GM18517 (cell line): ENCODE data around the gene PLA1A.
"Not testable (repeated sequence)": the region's sequence is repeated elsewhere in the genome, so short reads cannot be mapped to it uniquely, and the experiment has no call there.

ENCODE experiments used
- ATAC-seq: cut with Tn5 transposase; IDR thresholded peaks from one replicate; pipeline ENCODE4 v1.9.1; 2021; ENCODE audit warnings: mild to moderate bottlenecking, moderate library complexity; ENCODE audit not compliant: unreplicated experiment

Gene PLA1A, protein sequence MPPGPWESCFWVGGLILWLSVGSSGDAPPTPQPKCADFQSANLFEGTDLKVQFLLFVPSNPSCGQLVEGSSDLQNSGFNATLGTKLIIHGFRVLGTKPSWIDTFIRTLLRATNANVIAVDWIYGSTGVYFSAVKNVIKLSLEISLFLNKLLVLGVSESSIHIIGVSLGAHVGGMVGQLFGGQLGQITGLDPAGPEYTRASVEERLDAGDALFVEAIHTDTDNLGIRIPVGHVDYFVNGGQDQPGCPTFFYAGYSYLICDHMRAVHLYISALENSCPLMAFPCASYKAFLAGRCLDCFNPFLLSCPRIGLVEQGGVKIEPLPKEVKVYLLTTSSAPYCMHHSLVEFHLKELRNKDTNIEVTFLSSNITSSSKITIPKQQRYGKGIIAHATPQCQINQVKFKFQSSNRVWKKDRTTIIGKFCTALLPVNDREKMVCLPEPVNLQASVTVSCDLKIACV

DNA sequence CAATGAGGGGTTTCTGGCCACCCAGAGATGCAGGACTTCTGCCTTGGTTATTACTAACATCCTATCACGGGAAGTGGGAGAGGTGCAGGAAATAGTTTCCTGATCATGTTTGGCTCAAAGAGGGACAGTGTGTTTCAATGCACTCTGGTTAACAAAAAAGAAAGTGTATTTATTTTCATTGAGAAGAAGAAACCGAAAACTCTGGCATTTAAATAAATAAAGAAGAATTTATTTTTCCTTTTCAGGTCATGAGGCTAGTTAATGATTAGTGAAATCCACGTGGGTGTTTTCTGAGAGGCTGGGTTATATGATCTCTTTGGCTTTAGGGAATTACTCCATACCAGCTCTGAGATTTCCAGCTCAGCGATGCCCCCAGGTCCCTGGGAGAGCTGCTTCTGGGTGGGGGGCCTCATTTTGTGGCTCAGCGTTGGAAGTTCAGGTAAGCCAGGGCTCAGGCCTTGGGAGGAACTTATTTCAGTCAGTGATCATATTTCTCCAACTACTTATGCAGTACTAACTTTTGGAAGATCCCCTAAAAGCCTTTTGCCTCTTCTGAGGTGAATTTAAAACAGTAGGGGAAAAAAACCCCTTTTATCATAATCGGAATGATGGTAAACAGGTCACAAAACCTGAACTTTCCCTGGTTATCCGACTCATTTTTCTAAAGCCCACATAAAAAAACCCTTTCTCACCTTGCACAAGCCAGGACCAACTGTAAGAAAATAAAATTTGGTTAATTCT is at the start of gene PLA1A:
TSS of gene PLA1A (plus strand) at position 338 of the 741 bp plus-strand sequence. CDS start at position 367, 29 bp downstream.
- ATAC-seq, result no peak

DNA sequence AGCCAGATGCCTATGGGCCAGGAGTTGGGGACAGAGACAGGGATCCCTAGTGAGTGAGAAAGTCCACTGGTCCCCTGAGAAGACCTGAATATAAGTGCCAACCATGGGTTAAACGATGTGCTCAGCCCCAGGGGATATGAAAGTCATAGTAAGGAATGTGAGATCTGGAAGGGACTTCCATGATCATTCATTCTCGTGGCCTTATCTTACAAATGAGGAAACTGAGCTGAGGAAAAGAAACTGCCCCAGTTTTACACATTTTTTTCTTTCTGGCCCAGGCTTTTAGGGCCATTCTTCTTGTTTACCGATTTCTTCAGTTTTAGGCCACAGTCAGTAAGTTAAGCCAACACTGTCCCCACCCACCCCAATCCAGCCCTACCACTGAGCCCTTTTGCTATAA is 49.3 kb upstream of the PLA1A start:
- ATAC-seq, result no peak

DNA sequence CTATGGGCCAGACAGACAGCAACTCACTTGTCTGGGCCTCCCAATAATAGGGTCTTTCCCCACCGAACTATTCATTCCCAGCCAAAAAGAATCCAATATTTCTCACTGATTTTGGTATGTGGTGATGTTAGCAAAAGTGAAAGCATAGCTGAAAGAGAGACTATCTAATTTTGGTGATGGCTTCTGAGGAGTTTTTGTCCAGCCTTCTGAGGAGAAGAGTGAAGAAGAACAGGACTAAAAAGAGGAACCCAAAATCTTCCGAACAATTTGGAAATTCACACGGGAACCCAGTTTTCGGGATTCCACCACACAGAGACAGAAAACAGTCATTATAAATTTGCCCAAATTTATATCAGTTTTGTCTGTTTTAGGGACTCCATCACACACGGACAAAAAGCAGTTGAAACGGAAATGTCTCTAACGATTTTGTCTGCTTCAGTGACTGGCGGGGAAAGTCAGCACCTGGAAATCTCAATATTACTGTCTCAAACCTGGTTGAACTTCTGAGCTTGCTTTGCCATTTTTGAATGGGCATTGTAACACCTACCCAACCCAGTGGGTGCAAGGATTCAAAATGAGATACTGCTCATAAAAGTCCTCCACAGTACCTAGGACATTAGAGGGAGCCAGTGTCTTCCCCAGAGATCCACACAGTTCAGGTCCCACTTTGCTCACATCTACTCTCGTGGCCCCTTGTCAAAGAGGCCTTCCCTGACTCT is 47.3 kb upstream of the PLA1A start:
- ATAC-seq, result peak; percentile 42

DNA sequence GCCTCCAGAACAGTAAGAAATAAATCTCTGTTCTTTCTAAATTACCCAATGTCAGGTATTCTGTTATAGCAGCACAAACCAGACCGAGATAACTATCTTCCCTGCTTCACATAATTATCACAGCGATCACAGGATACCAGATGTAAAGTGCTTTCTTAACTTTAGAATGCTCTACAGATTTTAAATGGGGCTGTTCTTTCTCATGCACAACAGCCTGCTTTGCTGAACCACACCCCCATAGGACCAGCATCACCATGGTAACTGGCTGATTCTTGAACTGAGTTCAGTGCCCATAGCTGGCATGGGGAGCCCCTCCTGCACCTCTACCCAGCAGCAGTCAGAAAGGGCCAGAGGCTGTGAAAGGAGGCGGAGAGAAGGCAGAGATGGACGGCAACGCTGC is 46.1 kb upstream of the PLA1A start:
- ATAC-seq, result no peak

DNA sequence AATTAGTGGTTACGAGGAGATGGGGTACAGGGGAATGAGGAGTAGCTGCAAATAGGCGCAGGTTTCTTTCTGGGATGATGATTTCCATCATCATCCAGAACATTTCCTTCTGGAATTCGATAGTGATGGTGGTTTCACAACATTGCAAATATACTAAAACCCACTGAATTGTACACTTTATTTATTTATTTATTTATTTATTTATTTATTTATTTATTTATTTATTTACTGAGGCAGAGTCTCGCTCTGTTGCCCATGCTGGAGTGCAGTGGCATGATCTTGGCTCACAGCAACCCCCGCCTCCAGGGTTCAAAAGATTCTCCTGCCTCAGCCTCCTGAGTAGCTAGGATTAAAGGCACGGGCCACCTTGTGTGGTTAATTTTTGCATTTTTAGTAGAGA is 44.8 kb upstream of the PLA1A start:
- not testable (repeated sequence) for ATAC-seq

DNA sequence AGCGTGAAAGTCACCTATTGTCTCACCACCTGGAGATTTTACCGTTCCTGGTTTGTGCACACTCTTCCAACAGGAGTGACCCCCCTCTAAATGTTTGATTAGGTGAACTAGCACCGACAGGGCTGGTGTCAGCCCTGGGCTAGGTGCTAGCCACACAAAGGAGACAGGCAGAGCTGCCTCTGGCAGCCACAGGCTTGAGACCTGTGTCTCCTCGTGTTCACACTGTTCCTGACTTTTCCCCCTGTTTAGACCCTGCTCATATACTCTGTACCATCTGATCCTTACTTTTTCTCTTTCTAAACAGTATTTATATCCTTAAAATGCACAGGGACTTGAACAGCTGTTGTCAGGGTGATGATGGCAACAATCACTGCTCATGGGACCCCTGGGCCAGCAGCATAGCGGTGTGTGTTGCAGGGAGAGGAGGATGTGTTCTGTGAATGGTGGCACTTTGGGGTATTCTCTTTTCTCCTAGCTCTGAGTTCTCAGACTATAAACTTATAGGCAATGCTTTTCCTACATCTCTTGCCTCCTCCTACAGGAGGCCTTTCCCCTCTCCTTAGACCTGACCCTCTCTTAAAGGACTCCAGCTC is 43.8 kb upstream of the PLA1A start:
- no peak for ATAC-seq

DNA sequence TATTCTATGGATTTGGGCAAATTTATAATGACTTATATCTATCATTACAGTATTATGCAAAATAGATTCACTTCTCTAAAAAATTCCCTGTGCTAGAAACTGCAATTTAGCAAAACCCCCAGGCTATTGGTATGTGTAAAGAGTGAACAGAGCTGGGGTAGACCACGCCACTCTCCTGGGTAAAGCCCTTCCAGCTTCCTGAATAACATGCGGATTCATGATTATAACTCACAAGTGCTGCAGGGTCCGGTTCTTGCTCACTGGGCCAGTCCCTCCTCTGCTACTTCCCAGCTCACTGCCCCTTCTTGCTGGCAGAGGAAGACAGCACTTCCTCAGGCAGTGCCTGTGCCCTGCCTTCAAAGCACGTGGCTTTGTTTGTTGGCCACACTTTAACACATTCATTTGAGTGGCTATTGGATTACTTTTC is 42.4 kb upstream of the PLA1A start:
- no peak for ATAC-seq

DNA sequence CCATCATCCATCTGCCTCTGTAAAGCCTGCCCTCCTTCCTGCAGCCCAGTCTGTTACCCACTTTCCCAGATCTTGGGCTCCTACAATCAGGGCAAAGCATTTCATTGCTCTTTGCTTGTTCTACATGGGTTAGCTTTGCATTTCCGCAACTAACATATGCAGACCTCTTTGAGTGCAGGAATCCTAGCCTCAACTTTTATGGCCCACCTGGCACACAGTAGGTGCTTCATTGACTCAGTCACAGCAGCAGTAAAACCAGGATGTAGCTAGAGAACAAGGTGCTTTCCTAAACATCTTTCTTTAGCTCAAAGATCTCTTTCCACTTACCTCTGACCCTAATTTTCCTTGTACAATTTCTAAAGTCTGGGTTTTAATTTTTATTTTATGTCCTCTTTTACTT is 41.8 kb upstream of the PLA1A start:
- no peak for ATAC-seq

DNA sequence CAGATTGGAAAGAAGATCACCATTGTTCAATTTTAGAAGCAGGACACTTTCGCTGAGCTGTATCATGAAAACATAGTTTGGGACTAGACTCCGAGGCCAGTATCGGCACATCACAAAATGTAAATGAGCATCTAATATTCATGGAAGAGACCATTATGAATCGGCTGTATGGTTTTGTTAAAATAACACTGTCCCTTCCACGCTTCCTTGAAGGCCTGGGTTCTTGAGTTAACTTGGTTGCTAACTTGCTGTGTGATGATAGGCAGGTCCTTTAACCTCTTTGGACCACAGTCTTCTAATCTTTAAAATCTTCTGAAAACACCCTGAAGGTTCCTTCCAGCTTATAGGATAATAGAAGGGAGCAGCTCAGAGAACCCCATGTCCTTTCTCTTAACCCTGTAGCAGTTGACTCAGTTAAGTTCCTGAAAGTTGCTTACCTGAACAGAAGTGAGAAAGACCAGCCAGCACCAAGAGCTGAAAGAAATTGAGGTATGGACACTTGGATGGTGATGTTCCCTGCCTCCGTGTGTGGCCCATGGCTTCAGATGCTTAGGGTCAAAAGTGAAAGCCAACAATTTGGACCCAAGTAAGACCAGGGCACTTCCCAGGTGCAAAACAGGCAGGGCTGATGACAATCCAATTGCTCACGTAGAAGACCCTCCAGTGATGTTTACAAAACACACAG is 40.4 kb upstream of the PLA1A start:
- ATAC-seq, result no peak

DNA sequence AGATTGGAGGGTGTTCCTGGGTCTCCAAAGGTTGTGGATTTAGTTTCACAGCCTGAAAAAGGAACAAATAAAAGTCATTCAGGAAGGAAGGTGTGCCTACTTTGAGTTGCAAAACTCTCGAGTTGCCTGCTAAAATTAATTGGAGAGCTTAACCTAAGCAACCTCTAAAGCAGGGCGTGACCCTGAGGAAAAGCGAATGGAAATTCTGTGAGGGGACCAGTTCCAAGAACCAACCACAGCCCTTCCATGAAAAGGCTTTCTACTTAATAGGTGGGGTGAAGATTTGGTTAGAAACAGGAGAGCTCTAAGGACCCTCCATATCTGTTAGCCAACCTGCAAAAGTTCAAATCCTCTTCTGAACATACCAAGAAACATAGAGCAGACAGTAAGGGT is 39.8 kb upstream of the PLA1A start:
- no peak for ATAC-seq

DNA sequence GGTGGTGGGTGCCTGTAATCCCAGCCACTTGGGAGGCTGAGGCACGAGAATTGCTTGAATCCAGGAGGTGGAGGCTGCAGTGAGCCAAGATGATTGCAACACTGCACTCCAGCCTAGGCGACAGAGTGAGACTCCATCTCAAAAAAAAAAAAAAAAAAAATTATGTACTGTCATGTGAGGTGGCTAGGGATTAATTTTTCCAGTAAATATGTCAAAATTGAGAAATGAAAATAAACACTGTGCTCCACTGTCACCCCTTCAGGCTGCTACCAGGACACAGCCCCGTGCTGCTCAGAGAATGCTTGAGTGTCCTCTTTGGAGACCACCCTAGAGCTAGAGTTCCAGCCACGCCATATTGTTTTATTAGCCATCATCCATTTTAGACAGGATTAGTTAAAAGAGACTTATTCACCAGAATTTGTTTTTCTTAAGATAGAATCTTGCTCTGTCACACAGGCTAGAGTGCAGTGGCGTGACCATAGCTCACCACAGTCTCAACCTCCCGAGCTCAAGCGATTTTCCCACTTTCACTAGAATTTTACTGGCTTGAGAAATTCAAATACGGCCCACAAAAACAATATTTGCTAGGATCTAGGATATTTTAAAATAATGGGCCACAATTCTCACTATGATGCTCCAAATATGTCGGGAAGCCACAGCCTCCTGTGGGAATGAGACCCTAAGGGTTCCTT is 38.9 kb upstream of the PLA1A start:
- no peak for ATAC-seq

DNA sequence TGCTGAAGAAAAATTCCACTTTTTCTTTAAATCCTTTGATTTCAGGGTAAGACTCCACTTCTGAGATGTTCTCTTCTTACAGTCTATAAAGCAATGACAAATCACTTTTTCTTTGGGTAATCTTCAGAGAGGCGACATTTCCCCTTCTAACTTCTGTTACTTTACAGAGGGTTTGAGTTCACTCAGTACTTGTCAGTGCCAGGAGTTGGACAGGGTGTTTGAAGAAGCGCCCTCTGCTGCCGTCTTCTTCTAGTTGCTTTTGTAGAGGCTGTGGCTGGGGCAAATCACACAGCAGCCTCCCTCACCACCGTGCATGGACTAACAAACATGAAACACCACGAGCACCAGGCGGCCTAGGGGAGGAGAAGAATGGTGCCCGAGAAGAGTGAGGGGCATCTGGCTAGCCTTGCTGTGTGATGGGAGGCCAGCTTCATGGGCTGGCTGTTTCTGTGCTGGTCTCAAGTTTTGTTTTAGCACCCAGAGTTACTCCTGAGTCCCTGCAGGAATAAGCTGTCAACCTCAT is 38.2 kb upstream of the PLA1A start, which contains the start of gene CD80:
TSS of gene CD80 (minus strand) at position 174 of the 523 bp plus-strand sequence. CDS start 1,886 bp downstream, outside the sequence.
- peak; percentile 42 for ATAC-seq

DNA sequence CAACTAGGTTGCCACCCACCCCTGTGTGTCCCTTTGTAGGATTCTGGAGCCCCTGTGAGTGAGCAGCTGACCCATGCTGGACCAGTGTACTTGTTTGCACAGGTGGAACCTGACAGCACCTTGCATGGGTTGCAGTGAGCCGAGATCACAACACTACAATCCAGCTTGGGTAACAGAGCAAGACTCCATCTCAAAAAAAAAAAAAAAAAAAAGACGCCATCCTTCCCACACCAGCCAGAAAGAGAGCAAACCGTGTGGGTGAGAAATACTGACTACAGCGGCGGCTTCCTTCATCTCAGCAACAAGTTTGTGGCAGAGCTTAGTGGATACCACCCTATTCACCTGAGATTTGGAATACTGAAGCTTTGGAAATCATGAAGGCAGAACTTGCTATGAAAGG is 37.5 kb upstream of the PLA1A start:
- no peak for ATAC-seq

DNA sequence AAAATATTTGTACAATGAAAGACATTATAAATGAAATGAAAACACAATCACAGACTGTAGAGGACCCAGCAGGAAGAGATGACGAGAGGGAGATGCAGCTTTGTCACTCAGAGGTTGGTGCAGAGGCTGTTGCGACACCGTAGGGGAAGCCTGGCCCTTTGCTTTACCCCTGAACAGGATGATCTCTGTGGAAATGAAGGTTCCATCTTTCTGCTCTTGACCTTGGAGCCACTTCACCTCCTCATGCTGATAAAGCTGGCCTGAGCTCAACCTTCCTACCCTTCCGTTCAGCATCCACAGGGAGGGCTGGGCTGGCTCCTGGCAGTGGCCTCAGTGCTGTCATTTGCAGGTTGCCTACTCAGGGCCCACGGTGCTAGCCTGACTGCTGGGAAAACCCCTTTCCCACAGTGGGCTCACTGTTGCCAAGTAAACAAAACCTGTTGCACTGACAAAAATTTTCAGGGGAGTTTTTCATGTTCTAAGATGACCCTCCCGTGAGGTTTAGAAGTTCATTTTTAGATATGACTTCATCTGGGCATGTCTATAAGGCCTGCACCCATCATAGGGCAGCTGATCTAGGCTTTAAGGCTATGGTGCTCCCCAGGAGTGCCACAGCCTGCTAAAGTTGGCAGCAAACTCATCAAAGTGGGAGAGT is 35.3 kb upstream of the PLA1A start:
- peak; percentile 78 for ATAC-seq

DNA sequence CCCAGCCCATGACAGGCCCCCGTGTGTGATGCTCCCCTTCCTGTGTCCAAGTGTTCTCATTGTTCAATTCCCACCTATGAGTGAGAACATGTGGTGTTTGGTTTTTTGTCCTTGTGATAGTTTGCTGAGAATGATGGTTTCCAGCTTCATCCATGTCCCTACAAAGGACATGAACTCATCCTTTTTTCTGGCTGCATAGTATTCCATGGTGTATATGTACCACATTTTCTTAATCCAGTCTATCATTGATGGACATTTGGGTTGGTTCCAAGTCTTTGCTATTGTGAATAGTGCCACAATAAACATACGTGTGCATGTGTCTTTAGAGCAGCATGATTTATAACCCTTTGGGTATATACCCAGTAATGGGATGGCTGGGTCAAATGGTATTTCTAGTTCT is 34.4 kb upstream of the PLA1A start:
- not testable (repeated sequence) for ATAC-seq

DNA sequence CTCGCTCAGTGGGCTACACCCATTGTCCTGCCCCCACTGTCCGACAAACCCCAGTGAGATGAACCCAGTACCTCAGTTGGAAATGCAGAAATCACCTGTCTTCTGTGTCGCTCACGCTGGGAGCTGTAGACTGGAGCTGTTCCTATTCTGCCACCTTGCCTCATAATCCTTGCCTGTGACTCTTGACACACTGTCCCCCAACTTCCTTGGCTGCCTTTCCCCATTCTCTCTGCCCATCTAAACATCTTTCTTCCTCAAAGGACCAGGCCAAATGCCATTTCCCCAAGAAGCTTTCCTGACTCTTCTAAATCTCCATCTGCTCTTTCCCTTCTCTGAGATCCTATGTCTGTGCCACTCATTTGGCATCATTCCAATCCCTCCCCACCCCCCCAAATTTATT is 28.5 kb upstream of the PLA1A start:
- no peak for ATAC-seq

DNA sequence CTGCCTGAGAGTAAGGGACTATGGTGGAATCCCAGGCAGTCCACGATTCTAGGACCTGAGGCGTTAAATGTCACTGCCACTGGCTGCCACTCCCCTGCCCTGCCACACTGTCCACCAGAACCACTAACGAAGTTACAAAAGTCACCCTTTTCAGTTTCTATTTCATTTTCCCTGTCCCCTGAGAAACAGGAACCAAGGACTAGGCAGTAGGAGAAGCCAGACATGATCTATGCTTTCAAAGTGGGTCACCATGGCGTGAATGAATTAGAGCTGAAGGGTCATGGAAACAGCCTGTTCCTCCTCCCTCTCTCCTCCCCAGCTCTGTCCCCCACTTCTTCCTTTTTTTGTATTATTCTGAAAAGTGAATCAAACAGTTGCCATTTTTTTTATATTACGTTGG is 27.5 kb upstream of the PLA1A start:
- ATAC-seq, result no peak

DNA sequence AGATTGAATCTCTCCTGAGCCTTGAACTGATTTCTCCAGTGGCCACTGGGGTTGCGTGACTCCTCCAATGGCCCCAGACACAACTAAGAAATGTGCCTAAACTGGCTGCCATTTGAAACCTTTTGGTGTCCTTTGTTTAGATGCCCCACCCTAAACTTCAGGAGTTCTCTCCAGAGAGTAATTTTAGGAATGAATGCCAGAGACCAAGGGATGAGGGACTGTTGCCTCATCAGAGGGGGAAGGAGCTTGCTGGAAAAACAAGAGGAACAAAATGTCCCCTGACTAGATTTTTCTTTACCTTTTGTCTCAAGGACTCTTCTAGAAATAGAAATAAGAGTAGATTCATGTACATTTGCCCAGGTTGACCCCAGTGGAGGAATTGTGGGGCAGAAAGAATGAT is 26.5 kb upstream of the PLA1A start:
- ATAC-seq, result no peak

DNA sequence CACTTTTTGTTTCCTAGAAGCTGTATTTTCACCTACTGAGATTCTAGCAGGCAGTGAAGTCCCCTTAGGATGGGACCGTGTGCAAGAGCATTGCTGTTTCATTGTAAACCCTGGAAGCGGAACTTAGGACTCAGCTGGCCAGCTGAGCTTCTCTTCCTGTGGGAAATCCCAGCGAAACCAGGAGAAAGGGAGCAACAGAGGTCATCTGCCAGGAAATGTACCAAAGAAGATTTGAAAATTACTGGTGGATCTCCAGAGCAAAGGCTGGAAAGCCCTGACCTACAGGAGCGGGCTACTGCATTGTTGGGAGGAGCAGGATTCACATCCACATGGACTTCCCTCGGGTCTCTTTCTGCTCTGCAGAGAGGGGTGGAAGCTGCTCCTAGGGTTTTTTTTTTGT is 26.0 kb upstream of the PLA1A start:
- ATAC-seq, result no peak
